H1 (cell line): ENCODE measurements around the gene INTS2.

Experiments used
- CTCF ChIP-seq, 3 experiments: IDR thresholded peaks; 1 replicate in 2 of 3; 2 replicates in 1 of 3; pipeline versions ENCODE4 v1.5.1 to v1.6.1; 2011; ENCODE audit warnings: low read length in 3 of 3, mild to moderate bottlenecking in 3 of 3, inconsistent platforms in 2 of 3, low read depth in 1 of 3, moderate library complexity in 1 of 3; ENCODE audit not compliant: insufficient read depth in 1 of 3; ENCODE audit errors: control extremely low read depth in 1 of 3
- POLR2A ChIP-seq, 2 experiments: IDR thresholded peaks; 1 replicate in 1 of 2; 2 replicates in 1 of 2; pipeline ENCODE4 v1.6.1; 2011; ENCODE audit warnings: low read depth in 2 of 2, low read length in 2 of 2, mild to moderate bottlenecking in 2 of 2; ENCODE audit errors: control extremely low read depth in 1 of 2
- RNF2 ChIP-seq: fragments of 200-900, 300-1000 bp; sonication (generic); IDR thresholded peaks from 2 replicates; pipeline ENCODE4 v1.7.1; 2016; ENCODE audit warnings: borderline replicate concordance, low read depth, mild to moderate bottlenecking, antibody characterized with exemption, low read length; ENCODE audit not compliant: poor library complexity, severe bottlenecking; ENCODE audit errors: missing control alignments

- TF ChIP-seq POLR2A (IDR thresholded peaks at IDR 0.05; ENCODE audit: control extremely low read depth in 1 of 2, low read depth in 2 of 2, low read length in 2 of 2) (no peak), CTCF (IDR thresholded peaks at IDR 0.05; ENCODE audit: control extremely low read depth in 1 of 3, insufficient read depth in 1 of 3, low read depth in 1 of 3, low read length in 3 of 3) (peak; percentile 46 to 64 (median 63)), RNF2 (no peak)
Measured at GRCh38 chr17:61837175-61838051, 90.4 kb downstream of the INTS2 start.
